B cell (primary cell): Measurements from ENCODE around the gene CTDSP2. TPM values are rescaled to one million over a fixed set of nuclear protein-coding genes. Genes with fewer than 3 reads are reported as not detected.

Experiments
- ATAC-seq: fragments of 200-7000 bp; cut with Tn5 transposase; one replicate; pipeline ENCODE4 v1.10.0; 2021; ENCODE audit warnings: low read depth, mild to moderate bottlenecking, moderate number of reproducible peaks, moderate library complexity
- CTCF ChIA-PET: fragments of 350-600 bp; sonication (Branson Sonifier 250); formaldehyde crosslinking; loops from one replicate; lab custom pipeline; 2021; ENCODE audit warnings: antibody characterized with exemption, inconsistent platforms; lab: Charles Lee
- POLR2A ChIA-PET: fragments of 350-600 bp; sonication (Branson Sonifier 250); formaldehyde crosslinking; loops from one replicate; lab custom pipeline; 2021; ENCODE audit warnings: antibody characterized with exemption; lab: Charles Lee
- DNase-seq: peaks from one replicate; pipeline ENCODE4 v3.0.0; 2013
- H2AFZ ChIP-seq: 2 replicates; pipeline ENCODE4 v1.6.1; 2012; ENCODE audit warnings: mild to moderate bottlenecking, low read depth, low read length; ENCODE audit not compliant: insufficient read depth, poor library complexity, severe bottlenecking
- H3K27ac ChIP-seq, 2 donors: 1 replicate in 1 of 2; 2 replicates in 1 of 2; pipeline ENCODE4 v1.5.1; 2012 to 2013; ENCODE audit warnings: low read length in 2 of 2, mild to moderate bottlenecking in 2 of 2, moderate library complexity in 1 of 2
- H3K27me3 ChIP-seq, 4 experiments: fragments of 200-600 bp in 1 of 4; sonication (generic) in 1 of 4; replicated peaks in 1 of 4; 1 replicate in 2 of 4; 2 replicates in 2 of 4; pipeline versions ENCODE4 v1.6.1 to v1.7.0; 2013 to 2016; ENCODE audit warnings: low read length in 3 of 4, mild to moderate bottlenecking in 2 of 4, mixed read lengths in 1 of 4, moderate library complexity in 1 of 4; ENCODE audit not compliant: insufficient read depth in 4 of 4, control insufficient read depth in 3 of 4; ENCODE audit errors: control extremely low read depth in 1 of 4
- H3K36me3 ChIP-seq, 2 experiments: replicated peaks in 1 of 2; 1 replicate in 1 of 2; 2 replicates in 1 of 2; pipeline versions ENCODE4 v1.6.1 to v1.7.1; 2013; ENCODE audit warnings: low read length in 1 of 2; ENCODE audit not compliant: insufficient read depth in 2 of 2, control insufficient read depth in 1 of 2; ENCODE audit errors: control extremely low read depth in 1 of 2, extremely low read depth in 1 of 2
- H3K4me1 ChIP-seq, 2 donors: fragments of 200-600 bp in 1 of 2; sonication (generic) in 1 of 2; 1 replicate in 1 of 2; 2 replicates in 1 of 2; pipeline versions ENCODE4 v1.5.1 to v1.6.1; 2013 to 2017; ENCODE audit warnings: low read length in 2 of 2; ENCODE audit not compliant: control insufficient read depth in 2 of 2, insufficient read depth in 2 of 2
- H3K4me2 ChIP-seq: replicated peaks from 2 replicates; pipeline ENCODE3; 2012; ENCODE audit warnings: mild to moderate bottlenecking, low read depth, low read length; ENCODE audit not compliant: poor library complexity, severe bottlenecking
- H3K4me3 ChIP-seq, 5 experiments: fragments of 200-600 bp in 1 of 5; sonication (generic) in 1 of 5; 1 replicate in 3 of 5; 2 replicates in 2 of 5; pipeline versions ENCODE4 v1.5.1 to v1.7.0; 2011 to 2016; ENCODE audit warnings: low read length in 4 of 5, mild to moderate bottlenecking in 4 of 5, low read depth in 2 of 5, control low read depth in 1 of 5, moderate library complexity in 1 of 5; ENCODE audit not compliant: insufficient read depth in 1 of 5; ENCODE audit errors: control extremely low read depth in 1 of 5, extremely low read depth in 1 of 5
- H3K79me2 ChIP-seq: fragments of 200-600 bp; sonication (generic); one replicate; pipeline ENCODE4 v1.6.0; 2016; ENCODE audit warnings: low read length; ENCODE audit not compliant: control insufficient read depth, insufficient read depth
- H3K9ac ChIP-seq: fragments of 200-600 bp; sonication (generic); 2 replicates; pipeline ENCODE4 v1.6.1; 2017; ENCODE audit warnings: mild to moderate bottlenecking, low read length, moderate library complexity
- H3K9me3 ChIP-seq, 3 donors: one replicate each; pipeline versions ENCODE4 v1.6.1 to v1.7.1; 2013; ENCODE audit warnings: low read length in 2 of 3; ENCODE audit not compliant: control insufficient read depth in 2 of 3, insufficient read depth in 1 of 3; ENCODE audit errors: control extremely low read depth in 1 of 3
- H4K20me1 ChIP-seq: 2 replicates; pipeline ENCODE4 v1.6.0; 2012; ENCODE audit warnings: mild to moderate bottlenecking, low read length; ENCODE audit not compliant: insufficient read depth, control insufficient read depth, poor library complexity, severe bottlenecking
- H3K27ac Mint-ChIP-seq: one replicate; pipeline ENCODE4 v1.8.0; 2021; ENCODE audit warnings: mixed read lengths
- H3K27me3 Mint-ChIP-seq: one replicate; pipeline ENCODE4 v1.8.0; 2021; ENCODE audit warnings: mixed read lengths
- H3K4me1 Mint-ChIP-seq: one replicate; pipeline ENCODE4 v1.8.0; 2021; ENCODE audit warnings: mixed read lengths
- H3K4me3 Mint-ChIP-seq: one replicate; pipeline ENCODE4 v1.8.0; 2021; ENCODE audit warnings: mixed read lengths
- H3K9me3 Mint-ChIP-seq: one replicate; pipeline ENCODE4 v1.8.0; 2022; ENCODE audit warnings: mixed read lengths; ENCODE audit not compliant: insufficient read depth
- EZH2 ChIP-seq: IDR thresholded peaks from 2 replicates; pipeline ENCODE4 v1.6.1; 2012; ENCODE audit warnings: borderline replicate concordance, low read depth, mild to moderate bottlenecking, moderate library complexity, low read length; ENCODE audit not compliant: insufficient read depth, poor library complexity, severe bottlenecking
- WGBS: methylation state at CpG from one replicate; pipeline ENCODE4 v1.1.5; 2013; ENCODE audit warnings: missing lambda C conversion rate; ENCODE audit not compliant: insufficient coverage; 5-methylcytosine and 5-hydroxymethylcytosine counted together
- intact Hi-C: fragments of 100-400 bp; cut with micrococcal nuclease; formaldehyde crosslinking; loops from one replicate; pipeline ENCODE4 v1.10.0; 2022
- polyA plus RNA-seq: library from polyadenylated mRNA; depleted of rRNA; stranded (reverse); fragments of >200 nt; gene quantifications from 2 replicates; pipeline ENCODE4 v1.2.3, GENCODE V29; 2012
- total RNA-seq, 2 donors: library from RNA; stranded (reverse); fragments of 120-200 nt in 1 of 2; gene quantifications; 1 replicate in 1 of 2; 2 replicates in 1 of 2; pipeline versions ENCODE4 v1.2.3 to v1.2.4, GENCODE V29; 2013 to 2022
- TF ChIP-seq, protein P1 (sequence below): fragments of 200-600 bp; IDR thresholded peaks from one replicate; pipeline ENCODE4 v1.8.0; 2022; ENCODE audit warnings: antibody characterized with exemption, mild to moderate bottlenecking

Gene CTDSP2
- total and polyA plus RNA-seq, 2 donors (not counting 1 experiment from before 2014, with no cell fraction given) = 99.1 to 209 TPM

- WGBS = 100% methylated on average over 2 of the region's 3 CpGs
- H3K4me3 ChIP-seq = no peak overlapping the region
- Mint-ChIP-seq H3K27me3 (no peaks in the 10 kb centered on the region), H3K4me1 (peaks cover 18% of the 10 kb centered on the region), H3K27ac (no peak overlapping the region), H3K9me3 (no peaks in the 10 kb centered on the region), H3K4me3 (no peak overlapping the region)
- ATAC-seq (no peak), DNase-seq (no peak)
- TF ChIP-seq, protein P1, sequence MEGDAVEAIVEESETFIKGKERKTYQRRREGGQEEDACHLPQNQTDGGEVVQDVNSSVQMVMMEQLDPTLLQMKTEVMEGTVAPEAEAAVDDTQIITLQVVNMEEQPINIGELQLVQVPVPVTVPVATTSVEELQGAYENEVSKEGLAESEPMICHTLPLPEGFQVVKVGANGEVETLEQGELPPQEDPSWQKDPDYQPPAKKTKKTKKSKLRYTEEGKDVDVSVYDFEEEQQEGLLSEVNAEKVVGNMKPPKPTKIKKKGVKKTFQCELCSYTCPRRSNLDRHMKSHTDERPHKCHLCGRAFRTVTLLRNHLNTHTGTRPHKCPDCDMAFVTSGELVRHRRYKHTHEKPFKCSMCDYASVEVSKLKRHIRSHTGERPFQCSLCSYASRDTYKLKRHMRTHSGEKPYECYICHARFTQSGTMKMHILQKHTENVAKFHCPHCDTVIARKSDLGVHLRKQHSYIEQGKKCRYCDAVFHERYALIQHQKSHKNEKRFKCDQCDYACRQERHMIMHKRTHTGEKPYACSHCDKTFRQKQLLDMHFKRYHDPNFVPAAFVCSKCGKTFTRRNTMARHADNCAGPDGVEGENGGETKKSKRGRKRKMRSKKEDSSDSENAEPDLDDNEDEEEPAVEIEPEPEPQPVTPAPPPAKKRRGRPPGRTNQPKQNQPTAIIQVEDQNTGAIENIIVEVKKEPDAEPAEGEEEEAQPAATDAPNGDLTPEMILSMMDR = no peak
- TF ChIP-seq EZH2 = no peak
- H3K27me3 ChIP-seq = no peaks in the 10 kb centered on the region
- no peaks in the 10 kb centered on the region for H3K9me3 ChIP-seq
- H3K79me2 ChIP-seq = peaks cover 20% of the 10 kb centered on the region
- H3K4me2 ChIP-seq = no peak overlapping the region
- ChIA-PET POLR2A (interaction anchor here (0.7 kb wide), 1 partner anchor 114 kb away, joined by 4 read pairs; no protein-coding TSS in a partner anchor), CTCF (interaction anchor here (0.7 to 6.9 kb wide), 8 partner anchors 13 to 123 kb away, joined by 3 to 59 read pairs (median 6); partner anchors contain the start of genes CYP27B1 and MARCHF9)
- intact Hi-C loops = loop anchor here (5.0 kb wide), 1 partner anchor 39 kb away; no protein-coding TSS in a partner anchor
- H4K20me1 ChIP-seq = no peaks in the 10 kb centered on the region
- peaks cover 2 to 12% of the 10 kb centered on the region in 2 experiments for H3K36me3 ChIP-seq
- no peak overlapping the region for H3K9ac ChIP-seq
- no peak overlapping the region for H3K27ac ChIP-seq
- peaks cover 9 to 17% of the 10 kb centered on the region in 2 donors for H3K4me1 ChIP-seq
- no peak overlapping the region for H2AFZ ChIP-seq
Observed at GRCh38 chr12:57781244-57781643, 65.3 kb downstream of the CTDSP2 start.

DNA sequence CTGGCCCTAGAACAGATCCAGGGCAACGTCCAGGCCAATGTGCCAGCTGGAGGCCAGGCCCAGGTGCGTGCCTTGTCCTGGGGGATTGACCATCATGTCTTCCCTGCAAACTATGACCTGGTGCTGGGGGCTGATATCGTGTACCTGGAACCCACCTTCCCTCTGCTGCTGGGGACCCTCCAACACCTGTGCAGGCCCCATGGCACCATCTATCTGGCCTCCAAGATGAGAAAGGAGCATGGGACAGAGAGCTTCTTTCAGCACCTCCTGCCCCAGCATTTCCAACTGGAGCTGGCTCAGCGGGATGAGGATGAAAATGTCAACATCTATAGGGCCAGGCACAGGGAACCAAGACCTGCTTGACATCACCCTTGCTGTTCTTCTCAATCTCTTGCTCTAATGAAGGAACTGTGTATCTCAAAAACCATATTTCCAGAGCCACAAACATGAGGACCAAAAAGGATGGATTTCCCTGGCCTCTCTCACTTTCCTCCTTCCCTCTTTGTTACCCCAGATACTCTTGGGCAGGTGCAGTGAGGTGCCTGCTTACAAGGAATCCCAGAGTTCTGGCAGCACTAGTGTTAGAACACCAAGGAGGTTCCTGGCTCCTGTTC is 66.1 kb downstream of the CTDSP2 start:
- H3K9ac ChIP-seq = no peak overlapping the region
- H3K4me2 ChIP-seq = no peak overlapping the region
- no peak for DNase-seq
- Mint-ChIP-seq H3K9me3 (no peaks in the 10 kb centered on the region), H3K4me1 (peaks cover 18% of the 10 kb centered on the region), H3K27me3 (no peaks in the 10 kb centered on the region), H3K27ac (no peak overlapping the region), H3K4me3 (no peak overlapping the region)
- CTCF ChIA-PET = interaction anchor here (1.3 to 6.9 kb wide), 7 partner anchors 14 to 124 kb away, joined by 4 to 59 read pairs (median 7); partner anchors contain the start of gene MARCHF9
- no peak overlapping the region for H3K27ac ChIP-seq
- TF ChIP-seq EZH2 = no peak
- TF ChIP-seq, protein P1 = no peak
- H3K36me3 ChIP-seq = peaks cover 0 to 4% of the 10 kb centered on the region in 2 experiments
- H3K79me2 ChIP-seq = peaks cover 20% of the 10 kb centered on the region
- ATAC-seq = no peak
- peaks cover 9 to 17% of the 10 kb centered on the region in 2 donors for H3K4me1 ChIP-seq
- H3K27me3 ChIP-seq = no peaks in the 10 kb centered on the region
- no peak overlapping the region for H3K4me3 ChIP-seq
- POLR2A ChIA-PET = no interaction called here
- no peak overlapping the region for H2AFZ ChIP-seq
- 90% methylated on average over 4 of the region's 4 CpGs for WGBS
- intact Hi-C loops = loop anchor here (5.0 kb wide), 1 partner anchor 38 kb away; no protein-coding TSS in a partner anchor
- H4K20me1 ChIP-seq = no peaks in the 10 kb centered on the region
- H3K9me3 ChIP-seq = no peaks in the 10 kb centered on the region
